ENCODE data around the gene ZNF672. TPM values are rescaled to one million over a fixed set of nuclear protein-coding genes. Genes with fewer than 3 reads are reported as not detected.
A peak's percentile ranks its signal among the peaks of the same experiment; 100 is the strongest.

ZNF672 gene
- total and polyA plus RNA-seq, 2 of the 13 experiments (the other 11 are each of a cell fraction or from before 2014, with no cell fraction given) = 17.2 to 22.9 TPM

GRCh38 chr1:248848602-248849001, 10.6 kb downstream of the ZNF672 start:
- H4K20me1 ChIP-seq (ENCODE audit: insufficient read depth, low read length) = 0 out of 2 replicates have a peak, but pooled peaks cover 3% of the 10 kb centered on the region
- peaks cover 24 to 62% of the 10 kb centered on the region in 2 experiments for H3K36me3 ChIP-seq (replicated peaks in 1 of 2; ENCODE audit: control insufficient read depth in 1 of 2, insufficient read depth in 2 of 2, low read length in 2 of 2)
- ChIA-PET CTCF (ENCODE audit: low intra/inter-chr PET ratio, low total read pairs) (no interaction called here), POLR2A (no interaction called here)
- no peak overlapping the region for H3K9ac ChIP-seq (ENCODE audit: insufficient read depth, low read depth, low read length)
- no peak overlapping the region for H3K4me2 ChIP-seq (ENCODE audit: low read depth, low read length)
- 96% methylated on average over 8 of the region's 8 CpGs for WGBS (ENCODE audit: low lambda C conversion rate)
- no peaks in the 10 kb centered on the region for H3K9me3 ChIP-seq (ENCODE audit: low read length)
- H3K79me2 ChIP-seq (ENCODE audit: insufficient read depth, low read length) = no peaks in the 10 kb centered on the region
- ATAC-seq (no peak), DNase-seq (ENCODE audit: low spot score) (no peak), FAIRE-seq (no peak)
- no peaks in the 10 kb centered on the region for H3K27me3 ChIP-seq (ENCODE audit: control insufficient read depth in 1 of 2, insufficient read depth in 2 of 2, low read length in 2 of 2)
- H2AFZ ChIP-seq (ENCODE audit: low read length) = no peak overlapping the region
- H3K27ac ChIP-seq (ENCODE audit: extremely low read length, insufficient read depth, low read length) = no peak overlapping the region
- TF ChIP-seq ZNF225 (CRISPR knock-in tag; IDR thresholded peaks at IDR 0.05) = no peak
- TF ChIP-seq SSRP1 (CRISPR knock-in tag; IDR thresholded peaks at IDR 0.05) = 0 out of 2 replicates have a peak, but pooled peaks have one; percentile 54
- no peak overlapping the region for H3K4me3 ChIP-seq (replicated peaks in 1 of 3; ENCODE audit: insufficient read depth in 1 of 3, low read depth in 2 of 3, low read length in 3 of 3)
- H3K4me1 ChIP-seq (ENCODE audit: insufficient read depth, low read length) = no peaks in the 10 kb centered on the region
- no TSS peak for BruUV-seq (replicated peaks)
- intact Hi-C loops (cut with micrococcal nuclease; ENCODE audit: unreplicated experiment) (no loop called here), in situ Hi-C loops (cut with HindIII; ENCODE audit: extremely low pct_ligation_motif_present, low pct_unique_long_range_greater_than_20kb) (no loop called here)

GRCh38 chr1:248849152-248849551, 11.1 kb downstream of the ZNF672 start:
- H3K36me3 ChIP-seq (replicated peaks in 1 of 2; ENCODE audit: control insufficient read depth in 1 of 2, insufficient read depth in 2 of 2, low read length in 2 of 2) = peaks cover 28 to 67% of the 10 kb centered on the region in 2 experiments
- in situ Hi-C loops (cut with HindIII; ENCODE audit: extremely low pct_ligation_motif_present, low pct_unique_long_range_greater_than_20kb) = no loop called here

More at GRCh38 chr1:248849152-248849551, 11.1 kb downstream of the ZNF672 start:
- BruUV-seq (replicated peaks) = TSS peak; percentile 8
- H3K27ac ChIP-seq (ENCODE audit: extremely low read length, insufficient read depth, low read length) = no peak overlapping the region
- ATAC-seq (no peak), DNase-seq (ENCODE audit: low spot score) (no peak), FAIRE-seq (no peak)
- WGBS (ENCODE audit: low lambda C conversion rate) = 95% methylated on average over 2 of the region's 3 CpGs
- H3K4me2 ChIP-seq (ENCODE audit: low read depth, low read length) = no peak overlapping the region
- 0 out of 2 replicates have a peak, but pooled peaks cover 3% of the 10 kb centered on the region for H4K20me1 ChIP-seq (ENCODE audit: insufficient read depth, low read length)
- no peaks in the 10 kb centered on the region for H3K9me3 ChIP-seq (ENCODE audit: low read length)
- H3K27me3 ChIP-seq (ENCODE audit: control insufficient read depth in 1 of 2, insufficient read depth in 2 of 2, low read length in 2 of 2) = no peaks in the 10 kb centered on the region
- no peaks in the 10 kb centered on the region for H3K4me1 ChIP-seq (ENCODE audit: insufficient read depth, low read length)
- ChIA-PET POLR2A (interaction anchor here (1.3 kb wide), 2 partner anchors 10 to 11 kb away, joined by 3 to 6 read pairs; partner anchors contain the start of gene ZNF672), CTCF (ENCODE audit: low intra/inter-chr PET ratio, low total read pairs) (no interaction called here)
- H3K9ac ChIP-seq (ENCODE audit: insufficient read depth, low read depth, low read length) = no peak overlapping the region
- peak; percentile 35 for TF ChIP-seq RBM22 (optimal IDR thresholded peaks at IDR 0.05; ENCODE audit: low read length)
- TF ChIP-seq, protein P1, sequence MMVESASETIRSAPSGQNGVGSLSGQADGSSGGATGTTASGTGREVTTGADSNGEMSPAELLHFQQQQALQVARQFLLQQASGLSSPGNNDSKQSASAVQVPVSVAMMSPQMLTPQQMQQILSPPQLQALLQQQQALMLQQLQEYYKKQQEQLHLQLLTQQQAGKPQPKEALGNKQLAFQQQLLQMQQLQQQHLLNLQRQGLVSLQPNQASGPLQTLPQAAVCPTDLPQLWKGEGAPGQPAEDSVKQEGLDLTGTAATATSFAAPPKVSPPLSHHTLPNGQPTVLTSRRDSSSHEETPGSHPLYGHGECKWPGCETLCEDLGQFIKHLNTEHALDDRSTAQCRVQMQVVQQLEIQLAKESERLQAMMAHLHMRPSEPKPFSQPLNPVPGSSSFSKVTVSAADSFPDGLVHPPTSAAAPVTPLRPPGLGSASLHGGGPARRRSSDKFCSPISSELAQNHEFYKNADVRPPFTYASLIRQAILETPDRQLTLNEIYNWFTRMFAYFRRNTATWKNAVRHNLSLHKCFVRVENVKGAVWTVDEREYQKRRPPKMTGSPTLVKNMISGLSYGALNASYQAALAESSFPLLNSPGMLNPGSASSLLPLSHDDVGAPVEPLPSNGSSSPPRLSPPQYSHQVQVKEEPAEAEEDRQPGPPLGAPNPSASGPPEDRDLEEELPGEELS (CRISPR knock-in tag; IDR thresholded peaks at IDR 0.05) = no peak
- no peak overlapping the region for H3K4me3 ChIP-seq (replicated peaks in 1 of 3; ENCODE audit: insufficient read depth in 1 of 3, low read depth in 2 of 3, low read length in 3 of 3)
- H2AFZ ChIP-seq (ENCODE audit: low read length) = no peak overlapping the region
- intact Hi-C loops (cut with micrococcal nuclease; ENCODE audit: unreplicated experiment) = no loop called here
- H3K79me2 ChIP-seq (ENCODE audit: insufficient read depth, low read length) = no peaks in the 10 kb centered on the region

All from HepG2 (cell line).